ENCODE data around the gene GFER.

Gene GFER

DNA sequence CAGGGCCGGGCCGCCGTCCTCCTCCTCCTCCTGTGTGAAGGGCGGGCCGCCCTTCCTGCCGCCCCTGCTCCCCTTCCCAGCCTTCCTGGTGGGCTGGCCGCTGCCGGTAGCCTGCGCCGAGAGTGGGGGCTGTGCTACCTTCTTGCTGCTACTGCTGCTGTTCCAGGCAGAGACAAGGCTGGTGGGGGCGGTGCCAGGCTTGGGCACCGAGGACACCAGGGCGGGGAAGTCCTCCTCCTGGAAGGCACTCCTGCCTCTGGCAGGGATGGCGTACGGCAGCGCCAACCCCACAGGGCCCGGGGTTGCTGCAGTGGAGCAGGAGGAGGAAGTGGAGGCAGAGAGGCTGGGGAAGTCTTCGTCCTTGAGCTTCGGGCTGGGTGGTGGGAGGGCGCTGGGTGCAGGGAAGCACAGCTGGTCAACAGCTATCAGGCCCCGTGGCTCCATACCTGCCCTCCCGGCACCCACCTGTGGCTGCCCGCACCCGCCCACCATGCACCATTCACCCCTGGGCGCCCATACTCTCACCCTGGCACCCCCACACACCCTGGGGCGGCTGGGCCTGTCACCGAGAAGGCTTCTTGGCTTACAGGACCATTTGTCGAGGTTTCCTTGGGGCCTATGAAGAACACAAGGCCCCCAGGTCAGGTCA, 16.0 kb downstream of the GFER start (continued):
- no peak for TF ChIP-seq ZNF692 (tag by site-specific recombination; IDR thresholded peaks at IDR 0.05)
- peak; percentile 83 for TF ChIP-seq SCRT2 (tag by site-specific recombination; IDR thresholded peaks at IDR 0.05)
- no peak for TF ChIP-seq ZBTB1 (tag by site-specific recombination; IDR thresholded peaks at IDR 0.05)
- no peak for TF ChIP-seq ZNF157 (tag by site-specific recombination; IDR thresholded peaks at IDR 0.05)
- no peak for TF ChIP-seq ZBTB7A (tag by site-specific recombination; IDR thresholded peaks at IDR 0.05; ENCODE audit: low read depth)
- TF ChIP-seq, protein P1, sequence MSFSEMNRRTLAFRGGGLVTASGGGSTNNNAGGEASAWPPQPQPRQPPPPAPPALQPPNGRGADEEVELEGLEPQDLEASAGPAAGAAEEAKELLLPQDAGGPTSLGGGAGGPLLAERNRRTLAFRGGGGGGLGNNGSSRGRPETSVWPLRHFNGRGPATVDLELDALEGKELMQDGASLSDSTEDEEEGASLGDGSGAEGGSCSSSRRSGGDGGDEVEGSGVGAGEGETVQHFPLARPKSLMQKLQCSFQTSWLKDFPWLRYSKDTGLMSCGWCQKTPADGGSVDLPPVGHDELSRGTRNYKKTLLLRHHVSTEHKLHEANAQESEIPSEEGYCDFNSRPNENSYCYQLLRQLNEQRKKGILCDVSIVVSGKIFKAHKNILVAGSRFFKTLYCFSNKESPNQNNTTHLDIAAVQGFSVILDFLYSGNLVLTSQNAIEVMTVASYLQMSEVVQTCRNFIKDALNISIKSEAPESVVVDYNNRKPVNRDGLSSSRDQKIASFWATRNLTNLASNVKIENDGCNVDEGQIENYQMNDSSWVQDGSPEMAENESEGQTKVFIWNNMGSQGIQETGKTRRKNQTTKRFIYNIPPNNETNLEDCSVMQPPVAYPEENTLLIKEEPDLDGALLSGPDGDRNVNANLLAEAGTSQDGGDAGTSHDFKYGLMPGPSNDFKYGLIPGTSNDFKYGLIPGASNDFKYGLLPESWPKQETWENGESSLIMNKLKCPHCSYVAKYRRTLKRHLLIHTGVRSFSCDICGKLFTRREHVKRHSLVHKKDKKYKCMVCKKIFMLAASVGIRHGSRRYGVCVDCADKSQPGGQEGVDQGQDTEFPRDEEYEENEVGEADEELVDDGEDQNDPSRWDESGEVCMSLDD (tag by site-specific recombination; IDR thresholded peaks at IDR 0.05), result no peak
- TF ChIP-seq, protein P2, sequence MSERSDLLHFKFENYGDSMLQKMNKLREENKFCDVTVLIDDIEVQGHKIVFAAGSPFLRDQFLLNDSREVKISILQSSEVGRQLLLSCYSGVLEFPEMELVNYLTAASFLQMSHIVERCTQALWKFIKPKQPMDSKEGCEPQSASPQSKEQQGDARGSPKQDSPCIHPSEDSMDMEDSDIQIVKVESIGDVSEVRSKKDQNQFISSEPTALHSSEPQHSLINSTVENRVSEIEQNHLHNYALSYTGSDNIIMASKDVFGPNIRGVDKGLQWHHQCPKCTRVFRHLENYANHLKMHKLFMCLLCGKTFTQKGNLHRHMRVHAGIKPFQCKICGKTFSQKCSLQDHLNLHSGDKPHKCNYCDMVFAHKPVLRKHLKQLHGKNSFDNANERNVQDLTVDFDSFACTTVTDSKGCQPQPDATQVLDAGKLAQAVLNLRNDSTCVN (tag by site-specific recombination; optimal IDR thresholded peaks at IDR 0.05), result no peak
- TF ChIP-seq SP2 (tag by site-specific recombination; IDR thresholded peaks at IDR 0.05), result peak; percentile 41
- TF ChIP-seq, protein P3, sequence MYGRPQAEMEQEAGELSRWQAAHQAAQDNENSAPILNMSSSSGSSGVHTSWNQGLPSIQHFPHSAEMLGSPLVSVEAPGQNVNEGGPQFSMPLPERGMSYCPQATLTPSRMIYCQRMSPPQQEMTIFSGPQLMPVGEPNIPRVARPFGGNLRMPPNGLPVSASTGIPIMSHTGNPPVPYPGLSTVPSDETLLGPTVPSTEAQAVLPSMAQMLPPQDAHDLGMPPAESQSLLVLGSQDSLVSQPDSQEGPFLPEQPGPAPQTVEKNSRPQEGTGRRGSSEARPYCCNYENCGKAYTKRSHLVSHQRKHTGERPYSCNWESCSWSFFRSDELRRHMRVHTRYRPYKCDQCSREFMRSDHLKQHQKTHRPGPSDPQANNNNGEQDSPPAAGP (tag by site-specific recombination; IDR thresholded peaks at IDR 0.05), result no peak
- no peak for TF ChIP-seq ZNF560 (tag by site-specific recombination; IDR thresholded peaks at IDR 0.05; ENCODE audit: borderline replicate concordance)
- no peak for TF ChIP-seq GLIS2 (tag by site-specific recombination; IDR thresholded peaks at IDR 0.05)
- TF ChIP-seq ZNF621 (tag by site-specific recombination; IDR thresholded peaks at IDR 0.05), result no peak
- TF ChIP-seq OVOL3 (tag by site-specific recombination; IDR thresholded peaks at IDR 0.05), result no peak
- no peak for TF ChIP-seq KLF8 (tag by site-specific recombination; IDR thresholded peaks at IDR 0.05)
- no peak for TF ChIP-seq ZNF777 (tag by site-specific recombination; IDR thresholded peaks at IDR 0.05; ENCODE audit: borderline replicate concordance)
- 0 out of 2 replicates have a peak, but pooled peaks have one; percentile 9 for TF ChIP-seq ZFHX2 (tag by site-specific recombination; conservative IDR thresholded peaks at IDR 0.05)
- no peak for TF ChIP-seq REPIN1 (tag by site-specific recombination; IDR thresholded peaks at IDR 0.05; ENCODE audit: low read depth)
- TF ChIP-seq ZNF221 (tag by site-specific recombination; IDR thresholded peaks at IDR 0.05; ENCODE audit: borderline replicate concordance), result no peak
- no peak for TF ChIP-seq ZNF707 (tag by site-specific recombination; IDR thresholded peaks at IDR 0.05)
- no peak for TF ChIP-seq ZNF629 (tag by site-specific recombination; IDR thresholded peaks at IDR 0.05)
- TF ChIP-seq, protein P4, sequence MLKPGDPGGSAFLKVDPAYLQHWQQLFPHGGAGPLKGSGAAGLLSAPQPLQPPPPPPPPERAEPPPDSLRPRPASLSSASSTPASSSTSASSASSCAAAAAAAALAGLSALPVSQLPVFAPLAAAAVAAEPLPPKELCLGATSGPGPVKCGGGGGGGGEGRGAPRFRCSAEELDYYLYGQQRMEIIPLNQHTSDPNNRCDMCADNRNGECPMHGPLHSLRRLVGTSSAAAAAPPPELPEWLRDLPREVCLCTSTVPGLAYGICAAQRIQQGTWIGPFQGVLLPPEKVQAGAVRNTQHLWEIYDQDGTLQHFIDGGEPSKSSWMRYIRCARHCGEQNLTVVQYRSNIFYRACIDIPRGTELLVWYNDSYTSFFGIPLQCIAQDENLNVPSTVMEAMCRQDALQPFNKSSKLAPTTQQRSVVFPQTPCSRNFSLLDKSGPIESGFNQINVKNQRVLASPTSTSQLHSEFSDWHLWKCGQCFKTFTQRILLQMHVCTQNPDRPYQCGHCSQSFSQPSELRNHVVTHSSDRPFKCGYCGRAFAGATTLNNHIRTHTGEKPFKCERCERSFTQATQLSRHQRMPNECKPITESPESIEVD (tag by site-specific recombination; IDR thresholded peaks at IDR 0.05), result no peak
- no peak for TF ChIP-seq ZNF610 (tag by site-specific recombination; IDR thresholded peaks at IDR 0.05; ENCODE audit: borderline replicate concordance)
- no peak for TF ChIP-seq REST (tag by site-specific recombination; IDR thresholded peaks at IDR 0.05)
- no peak for TF ChIP-seq ZNF19 (tag by site-specific recombination; IDR thresholded peaks at IDR 0.05; ENCODE audit: low read depth)
- no peak for TF ChIP-seq PBX3 (CRISPR knock-in tag; IDR thresholded peaks at IDR 0.05)
